GM19193 (cell line): ENCODE data around the gene RAD51B.

ENCODE experiments used
- POLR2A ChIP-seq: IDR thresholded peaks from 4 replicates; pipeline ENCODE4 v1.6.1; 2011; ENCODE audit not compliant: insufficient read depth, insufficient read length; ENCODE audit errors: extremely low read depth

Gene RAD51B

DNA sequence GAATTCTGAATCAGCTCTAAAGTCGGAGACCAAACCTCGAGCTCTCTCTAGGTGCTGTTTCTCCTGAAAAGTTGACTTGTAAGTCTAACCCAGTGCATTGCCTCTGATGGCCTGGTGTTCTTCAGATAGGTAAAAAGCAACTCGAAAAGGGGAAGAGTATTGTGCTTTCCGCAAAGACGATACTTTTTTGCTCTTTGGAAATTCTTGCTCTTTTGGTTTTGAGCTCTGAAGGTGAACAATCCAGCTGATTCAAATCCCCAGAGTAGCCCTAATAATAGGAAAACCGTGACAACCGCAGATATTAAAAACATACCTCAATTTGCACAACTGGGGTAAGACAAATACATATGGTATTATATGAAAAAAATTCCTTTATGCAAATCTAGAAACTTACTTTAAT lies 447.4 kb downstream of the RAD51B start:
- no peak for TF ChIP-seq POLR2A

- TF ChIP-seq POLR2A = no peak
These were observed 448.6 kb downstream of the RAD51B start for GRCh38 chr14:68268197-68268596.

GRCh38 chr14:68268719-68269118 lies 449.1 kb downstream of the RAD51B start:
- TF ChIP-seq POLR2A = no peak

DNA sequence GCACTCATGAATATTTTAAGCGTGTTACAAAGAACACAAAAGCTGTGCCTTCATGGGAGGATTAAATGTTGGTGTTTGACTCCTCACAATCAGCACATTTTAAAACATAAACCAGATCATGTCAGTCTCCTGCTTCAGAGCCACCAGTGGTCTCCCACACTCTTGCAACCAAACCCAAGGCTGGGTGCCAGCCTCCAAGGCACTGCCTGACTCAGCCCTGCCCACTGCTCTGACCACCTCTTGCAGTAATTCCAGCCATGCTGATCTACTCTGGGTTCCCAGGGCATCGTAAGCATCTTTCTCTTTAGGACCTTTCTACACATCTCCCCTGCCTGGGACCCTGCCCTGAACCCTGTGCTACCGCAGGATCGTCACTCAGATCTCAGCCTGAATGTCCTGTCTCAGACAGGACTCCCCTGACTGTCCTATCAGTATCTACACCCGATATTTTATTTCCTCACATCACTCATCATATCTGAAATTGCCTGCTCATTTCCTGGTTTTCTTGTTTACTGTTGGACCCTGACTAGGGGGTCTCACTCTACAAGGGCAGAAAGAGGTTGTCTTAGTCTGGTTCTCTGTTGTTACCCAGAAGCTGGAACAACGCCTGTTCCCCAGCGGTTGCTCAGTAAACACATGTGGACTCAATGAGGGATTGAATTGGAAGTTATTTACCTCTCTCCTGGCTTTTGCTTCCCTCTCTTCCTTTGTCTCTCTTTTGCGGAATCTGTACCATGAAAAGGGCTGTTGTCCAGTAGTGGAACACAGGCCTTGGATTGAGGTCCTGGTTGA lies 449.8 kb downstream of the RAD51B start:
- no peak for TF ChIP-seq POLR2A

DNA sequence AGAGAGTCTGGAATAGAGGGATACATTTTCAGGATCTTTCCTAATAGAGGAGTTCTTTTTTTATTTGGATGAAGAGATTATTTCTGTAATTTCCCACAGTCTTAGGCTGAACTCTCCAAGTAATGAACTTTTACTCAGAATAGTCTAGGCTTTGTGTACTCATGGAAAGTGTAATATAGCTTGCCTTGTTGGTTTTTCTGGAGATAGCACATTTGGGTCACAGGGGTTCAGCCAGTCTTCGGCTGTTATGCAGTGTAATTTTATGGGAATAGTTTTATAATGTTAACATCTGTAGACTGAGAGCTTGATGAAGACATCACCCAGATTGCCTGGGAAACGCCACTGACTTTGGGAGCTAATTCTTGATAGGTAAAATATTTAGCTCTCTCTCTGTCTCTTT lies 450.8 kb downstream of the RAD51B start:
- TF ChIP-seq POLR2A = no peak

DNA sequence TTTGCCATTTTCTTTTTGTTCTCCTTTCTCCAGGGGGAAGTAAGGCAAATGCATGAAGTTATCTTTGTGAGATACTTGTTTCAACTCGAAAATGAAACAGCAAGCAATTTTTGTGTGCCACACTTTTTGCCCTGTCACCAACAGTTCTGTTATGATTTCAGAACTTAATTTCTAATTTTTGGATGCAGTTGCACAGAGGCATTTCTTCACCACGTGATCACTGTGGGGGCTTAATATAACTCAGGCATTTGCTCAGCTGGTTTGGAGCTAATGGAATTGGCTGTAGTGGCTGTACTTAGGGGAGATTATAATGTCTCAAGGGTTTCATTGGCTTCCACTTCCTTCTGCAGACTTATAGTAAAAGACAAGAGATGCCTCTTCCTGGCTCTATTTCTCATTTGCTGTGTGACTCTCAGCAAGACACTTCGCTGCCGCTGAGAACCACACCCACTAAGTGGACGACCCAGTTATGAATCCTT lies 452.4 kb downstream of the RAD51B start:
- TF ChIP-seq POLR2A = no peak

DNA sequence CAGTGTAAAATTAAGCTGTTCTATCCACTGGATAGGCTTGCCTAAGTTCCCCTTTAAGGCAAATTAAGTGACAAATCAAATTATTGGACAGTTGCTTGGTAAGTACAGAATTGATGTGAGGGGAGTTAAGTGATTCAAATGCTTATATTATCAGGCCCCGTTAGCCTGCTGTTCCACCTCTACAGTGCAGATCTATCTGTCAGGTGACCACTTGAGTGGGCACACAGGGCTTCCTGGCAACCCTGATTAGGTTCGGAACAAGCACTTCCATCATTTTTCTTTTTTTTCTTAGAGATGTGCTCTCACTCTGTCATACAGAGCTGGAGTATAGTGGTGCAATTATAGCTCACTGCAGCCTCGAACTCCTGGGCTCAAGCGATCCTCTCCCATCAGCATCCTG lies 453.8 kb downstream of the RAD51B start:
- TF ChIP-seq POLR2A = no peak

DNA sequence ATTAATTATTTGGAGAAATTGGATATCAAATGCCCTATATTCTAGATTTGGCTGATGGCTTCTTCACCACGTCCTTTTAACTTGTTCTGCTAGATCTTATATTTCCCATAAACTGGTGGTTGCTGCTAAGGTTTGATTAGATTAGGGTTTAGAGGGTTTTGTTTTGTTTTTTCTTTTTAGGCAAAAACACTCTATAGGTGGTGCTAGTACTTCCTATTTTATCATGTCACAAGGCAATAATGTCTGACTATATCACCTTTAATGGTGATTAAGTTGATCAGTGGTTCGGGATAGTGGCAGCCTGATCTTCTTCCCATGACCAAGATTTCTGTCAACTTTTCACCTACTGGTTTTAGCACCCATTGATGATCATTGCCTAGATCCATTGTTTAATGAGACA lies 455.1 kb downstream of the RAD51B start:
- no peak for TF ChIP-seq POLR2A

GRCh38 chr14:68278576-68279436 lies 459.2 kb downstream of the RAD51B start:
- TF ChIP-seq POLR2A = peak; percentile 46

GRCh38 chr14:68279437-68279720 lies 459.8 kb downstream of the RAD51B start:
- peak; percentile 28 for TF ChIP-seq POLR2A

DNA sequence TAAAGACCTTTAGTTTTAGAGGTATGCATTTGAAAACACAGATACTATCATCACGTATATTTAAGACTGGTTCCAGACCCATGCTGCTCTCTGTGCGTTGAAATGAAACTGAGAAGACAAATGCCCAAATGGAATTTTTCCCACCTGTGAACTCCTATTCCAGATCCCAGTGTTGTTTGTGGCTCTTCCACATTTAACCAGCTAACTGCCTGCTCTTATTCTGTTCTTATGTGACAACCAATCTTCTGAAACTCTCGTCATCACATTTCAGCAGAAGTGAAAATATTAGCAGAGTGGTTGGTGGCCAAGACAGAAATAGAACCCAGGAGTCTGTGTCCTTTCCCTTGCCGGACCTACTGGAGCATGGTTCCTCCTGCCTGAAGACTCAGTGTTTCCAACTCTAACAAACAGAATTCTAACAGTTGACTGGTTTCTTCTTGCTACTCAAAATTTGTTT lies 460.2 kb downstream of the RAD51B start:
- peak; percentile 41 for TF ChIP-seq POLR2A

GRCh38 chr14:68281497-68281896 lies 461.9 kb downstream of the RAD51B start:
- TF ChIP-seq POLR2A = no peak

- no peak for TF ChIP-seq POLR2A
These were observed 463.1 kb downstream of the RAD51B start for GRCh38 chr14:68282479-68283377.

DNA sequence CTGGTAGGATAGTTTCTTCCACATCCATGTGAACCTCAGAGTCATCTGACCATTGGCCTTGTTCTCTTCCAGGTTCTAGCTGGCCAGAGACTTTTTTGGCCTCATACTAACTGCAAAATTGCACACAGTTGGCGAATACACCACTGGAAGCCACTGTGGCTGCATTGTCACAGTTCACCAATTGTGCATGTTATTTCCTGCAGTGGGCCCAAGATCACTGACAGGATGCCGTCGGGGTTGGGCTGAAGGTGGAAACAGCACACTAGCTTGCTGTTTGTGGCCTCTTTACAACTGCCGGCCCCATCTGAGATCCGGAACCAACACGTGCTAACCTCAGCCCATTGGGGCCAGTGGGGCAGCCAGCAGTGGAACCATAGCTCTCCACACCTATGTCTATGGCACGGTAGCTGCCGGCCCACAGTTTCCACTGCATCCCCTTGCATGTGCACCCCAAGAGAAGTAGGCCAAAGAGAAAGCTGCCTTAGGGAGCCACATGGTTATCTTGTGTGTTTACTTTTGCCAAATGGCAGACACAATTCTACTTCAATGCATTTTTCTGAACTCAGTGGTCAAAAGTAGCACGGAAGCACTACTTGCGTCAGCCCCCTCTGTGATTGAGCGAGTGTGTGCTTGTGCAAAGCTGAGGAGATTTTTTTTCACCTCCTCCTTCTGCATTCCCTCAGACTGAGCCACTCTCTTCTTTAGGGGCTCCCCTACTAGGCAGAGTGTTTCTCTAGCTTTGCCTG lies 464.0 kb downstream of the RAD51B start:
- TF ChIP-seq POLR2A = no peak

- no peak for TF ChIP-seq POLR2A
These were observed 464.8 kb downstream of the RAD51B start for GRCh38 chr14:68284333-68284732.

DNA sequence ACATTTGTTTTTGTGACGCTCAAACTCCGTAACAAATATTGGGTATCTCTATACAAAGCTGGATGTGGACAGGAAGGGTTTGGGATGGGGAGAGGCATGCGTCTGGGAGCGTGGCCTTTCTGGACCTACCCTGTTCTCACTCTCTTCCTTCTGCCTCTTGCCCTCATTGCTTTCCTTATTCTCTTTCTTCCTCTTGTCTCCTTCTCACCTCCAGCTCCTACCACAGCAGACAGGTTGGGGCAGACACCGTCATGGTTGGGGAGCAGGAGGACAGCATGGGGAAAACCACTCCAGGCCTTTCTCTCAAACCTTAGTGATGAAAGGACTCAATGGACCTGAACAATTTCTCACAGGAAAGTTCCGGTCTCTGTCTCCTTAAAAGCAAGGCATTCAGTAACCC lies 465.3 kb downstream of the RAD51B start:
- no peak for TF ChIP-seq POLR2A
